ENCODE measurements around the gene NFS1. TPM values are rescaled to one million over a fixed set of nuclear protein-coding genes. Genes with fewer than 3 reads are reported as not detected.

The NFS1 gene
- total RNA-seq, 4 donors from 2014 or later: 9.1 to 35.4 (median 20.4) TPM

DNA sequence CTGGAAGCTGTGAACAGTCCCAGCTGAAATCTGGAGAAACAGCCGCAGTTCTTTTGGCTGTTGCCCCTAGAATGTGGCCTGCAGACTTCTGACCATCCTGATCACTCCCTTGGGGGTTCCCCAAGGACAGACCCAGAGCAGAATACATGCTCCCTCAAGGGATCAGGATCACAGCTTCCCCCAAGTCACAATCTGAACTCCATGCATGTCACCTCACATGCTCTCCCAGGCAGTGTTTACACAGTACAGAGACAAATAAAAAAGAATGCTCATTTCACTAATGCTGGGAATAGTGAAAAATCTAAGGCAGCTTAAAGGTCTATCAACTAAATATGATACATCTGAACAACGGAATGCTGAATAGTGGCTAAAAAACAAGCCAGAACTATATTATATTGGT is 63.1 kb downstream of the NFS1 start:
- Histone ChIP-seq H3K4me1 (peaks cover 0 to 7% of the 10 kb centered on the region in 2 donors), H3K36me3 (no peaks in the 10 kb centered on the region), H3K27ac (no peak overlapping the region), H3K27me3 (no peaks in the 10 kb centered on the region), H3K4me3 (no peak overlapping the region), H3K9me3 (no peaks in the 10 kb centered on the region)
- TF ChIP-seq, protein P1, sequence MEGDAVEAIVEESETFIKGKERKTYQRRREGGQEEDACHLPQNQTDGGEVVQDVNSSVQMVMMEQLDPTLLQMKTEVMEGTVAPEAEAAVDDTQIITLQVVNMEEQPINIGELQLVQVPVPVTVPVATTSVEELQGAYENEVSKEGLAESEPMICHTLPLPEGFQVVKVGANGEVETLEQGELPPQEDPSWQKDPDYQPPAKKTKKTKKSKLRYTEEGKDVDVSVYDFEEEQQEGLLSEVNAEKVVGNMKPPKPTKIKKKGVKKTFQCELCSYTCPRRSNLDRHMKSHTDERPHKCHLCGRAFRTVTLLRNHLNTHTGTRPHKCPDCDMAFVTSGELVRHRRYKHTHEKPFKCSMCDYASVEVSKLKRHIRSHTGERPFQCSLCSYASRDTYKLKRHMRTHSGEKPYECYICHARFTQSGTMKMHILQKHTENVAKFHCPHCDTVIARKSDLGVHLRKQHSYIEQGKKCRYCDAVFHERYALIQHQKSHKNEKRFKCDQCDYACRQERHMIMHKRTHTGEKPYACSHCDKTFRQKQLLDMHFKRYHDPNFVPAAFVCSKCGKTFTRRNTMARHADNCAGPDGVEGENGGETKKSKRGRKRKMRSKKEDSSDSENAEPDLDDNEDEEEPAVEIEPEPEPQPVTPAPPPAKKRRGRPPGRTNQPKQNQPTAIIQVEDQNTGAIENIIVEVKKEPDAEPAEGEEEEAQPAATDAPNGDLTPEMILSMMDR (IDR thresholded peaks at IDR 0.05): no peak
- no peak for TF ChIP-seq POLR2A (IDR thresholded peaks at IDR 0.05)
- intact Hi-C loops (cut with DNase I; ENCODE audit: low total_unique reads): no loop called here
- DNase-seq: no peak

DNA sequence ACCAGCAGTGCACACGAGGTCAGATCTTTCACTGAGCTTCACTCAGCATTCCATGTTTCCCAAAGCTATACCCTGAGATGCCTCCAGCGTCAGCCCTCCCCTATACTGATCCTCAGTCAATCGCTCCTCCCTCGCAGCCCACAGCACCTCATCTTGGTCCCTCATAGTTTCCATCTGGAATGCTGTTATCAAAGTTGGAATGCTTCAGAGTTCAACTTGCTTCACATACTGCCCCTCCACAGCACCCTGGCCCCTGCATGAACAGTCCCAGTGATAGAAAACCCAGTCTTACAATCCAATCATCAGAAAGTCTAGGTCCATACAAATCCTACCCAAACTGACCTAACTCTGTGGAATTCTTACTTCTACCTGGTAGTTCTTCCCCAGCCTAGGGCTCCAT is 63.5 kb downstream of the NFS1 start:
- H3K4me3 ChIP-seq: no peak overlapping the region
- H3K36me3 ChIP-seq: no peaks in the 10 kb centered on the region
- intact Hi-C loops (cut with DNase I; ENCODE audit: low total_unique reads): no loop called here
- TF ChIP-seq, protein P1 (IDR thresholded peaks at IDR 0.05): no peak
- TF ChIP-seq POLR2A (IDR thresholded peaks at IDR 0.05): no peak
- H3K4me1 ChIP-seq: peaks cover 0 to 7% of the 10 kb centered on the region in 2 donors
- no peak for DNase-seq
- H3K27ac ChIP-seq: no peak overlapping the region
- H3K9me3 ChIP-seq: no peaks in the 10 kb centered on the region
- H3K27me3 ChIP-seq: no peaks in the 10 kb centered on the region

DNA sequence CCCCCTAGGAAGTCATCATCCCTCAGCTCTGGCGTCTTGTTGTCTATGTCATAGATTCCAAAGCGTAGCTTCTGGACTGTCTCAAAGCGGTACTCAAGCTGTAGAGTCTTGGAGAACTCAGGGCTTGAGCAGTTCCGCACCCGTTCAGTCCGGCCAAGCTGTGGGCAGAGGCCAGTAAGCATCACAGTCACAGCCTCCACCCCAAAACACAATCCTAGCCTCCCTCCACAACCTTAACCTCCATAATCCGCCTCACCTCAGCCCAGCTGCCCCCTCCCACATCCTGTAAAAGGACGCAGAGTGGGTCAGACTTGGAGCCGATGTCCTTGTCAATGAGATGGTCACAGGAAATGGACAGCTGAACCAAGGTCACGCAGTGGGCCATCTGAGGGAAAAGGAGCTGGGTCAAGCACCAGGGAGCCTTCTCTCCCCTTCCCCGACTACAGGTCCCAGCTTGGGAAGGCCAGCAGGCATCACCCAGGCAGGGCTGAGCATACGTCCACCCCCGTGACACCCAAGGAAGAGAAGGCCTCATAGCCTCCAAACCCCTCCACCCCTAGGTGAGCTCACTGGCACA is 66.5 kb downstream of the NFS1 start:
- H3K36me3 ChIP-seq: no peaks in the 10 kb centered on the region
- peaks cover 0 to 7% of the 10 kb centered on the region in 2 donors for H3K4me1 ChIP-seq
- no peaks in the 10 kb centered on the region for H3K9me3 ChIP-seq
- H3K27me3 ChIP-seq: no peaks in the 10 kb centered on the region
- no peak for DNase-seq
- TF ChIP-seq POLR2A (IDR thresholded peaks at IDR 0.05): no peak
- TF ChIP-seq, protein P1 (IDR thresholded peaks at IDR 0.05): no peak
- intact Hi-C loops (cut with DNase I; ENCODE audit: low total_unique reads): no loop called here
- H3K4me3 ChIP-seq: no peak overlapping the region
- H3K27ac ChIP-seq: no peak overlapping the region

DNA sequence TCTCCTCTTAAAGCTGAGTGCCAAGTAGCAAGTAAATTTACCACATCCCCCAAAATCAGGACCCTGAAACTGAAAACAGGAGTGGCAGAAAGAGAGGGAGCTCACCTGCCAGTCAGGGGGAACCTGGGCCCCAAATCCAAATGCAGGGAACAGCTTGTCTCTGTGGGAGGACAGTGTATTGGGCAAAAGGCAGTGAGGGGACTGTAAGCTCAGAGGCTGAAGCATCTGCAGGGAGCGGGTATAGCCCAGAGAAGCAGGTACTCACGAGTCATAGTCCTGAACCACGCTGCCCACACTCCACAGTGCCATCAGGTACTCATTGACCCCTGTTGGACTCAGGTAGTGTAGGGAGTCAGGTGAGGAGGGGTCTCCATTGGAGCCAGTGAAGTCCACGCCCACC is 68.5 kb downstream of the NFS1 start:
- H3K27me3 ChIP-seq: no peaks in the 10 kb centered on the region
- TF ChIP-seq, protein P1 (IDR thresholded peaks at IDR 0.05): no peak
- no peak for TF ChIP-seq POLR2A (IDR thresholded peaks at IDR 0.05)
- no peak overlapping the region for H3K4me3 ChIP-seq
- no peak for DNase-seq
- no peak overlapping the region for H3K27ac ChIP-seq
- H3K4me1 ChIP-seq: no peaks in the 10 kb centered on the region
- intact Hi-C loops (cut with DNase I; ENCODE audit: low total_unique reads): no loop called here
- no peaks in the 10 kb centered on the region for H3K36me3 ChIP-seq
- H3K9me3 ChIP-seq: no peaks in the 10 kb centered on the region

DNA sequence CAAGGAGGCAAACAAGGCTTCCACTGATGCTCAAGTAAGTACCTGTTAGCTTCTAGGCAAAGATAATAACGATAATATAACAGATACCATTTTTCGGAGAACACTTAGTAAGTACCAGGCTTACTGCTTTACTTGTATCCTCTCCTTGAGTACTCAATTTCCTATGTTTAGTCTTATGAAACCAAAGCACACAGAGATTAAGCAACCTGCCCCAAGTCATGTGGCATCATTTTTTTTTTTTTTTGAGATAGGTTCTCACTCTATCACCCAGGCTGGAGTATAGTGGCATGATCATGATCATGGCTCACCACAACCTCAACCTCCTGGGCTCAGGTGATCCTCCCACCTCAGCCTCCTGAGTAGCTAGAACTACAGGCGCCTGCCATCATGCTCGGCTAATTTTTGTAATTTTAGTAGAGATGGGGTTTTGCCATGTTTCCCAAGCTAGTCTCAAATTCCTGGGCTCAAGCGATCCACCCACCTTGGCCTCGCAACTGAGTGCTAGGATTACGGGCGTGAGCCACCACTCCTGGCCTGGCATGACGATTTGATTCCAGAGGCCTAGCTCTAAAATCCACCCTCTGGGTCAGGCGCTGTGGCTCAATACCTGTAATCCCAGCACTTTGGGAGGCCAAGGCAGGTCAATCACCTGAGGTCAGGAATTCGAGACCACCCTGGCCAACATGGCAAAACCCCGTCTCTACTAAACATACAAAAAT is 69.6 kb downstream of the NFS1 start:
- Histone ChIP-seq H3K27me3 (no peaks in the 10 kb centered on the region), H3K9me3 (no peaks in the 10 kb centered on the region), H3K4me3 (no peak overlapping the region), H3K36me3 (no peaks in the 10 kb centered on the region), H3K4me1 (no peaks in the 10 kb centered on the region), H3K27ac (no peak overlapping the region)
- intact Hi-C loops (cut with DNase I; ENCODE audit: low total_unique reads): no loop called here
- no peak for DNase-seq
- TF ChIP-seq, protein P1 (IDR thresholded peaks at IDR 0.05): no peak
- TF ChIP-seq POLR2A (IDR thresholded peaks at IDR 0.05): no peak

Measured in uterus (tissue), 4 donors.